Gastrocnemius medialis (tissue), 4 donors: Measurements from ENCODE around the gene TRIM8. TPM values are rescaled to one million over a fixed set of nuclear protein-coding genes. Genes with fewer than 3 reads are reported as not detected.

Source experiments
- ATAC-seq, 2 donors: fragments of 150-250 bp; one replicate each; pipeline ENCODE4 v1.9.1; 2016
- DNase-seq, 2 donors: peaks; one replicate each; pipeline ENCODE4 v3.0.0-alpha.2; 2019
- H3K27ac ChIP-seq, 4 donors: fragments of 200-600 bp; sonication (generic); 1 replicate in 1 of 4; 2 replicates in 3 of 4; pipeline ENCODE4 v1.5.1; 2016 to 2018; ENCODE audit warnings: mild to moderate bottlenecking in 2 of 4, moderate library complexity in 1 of 4
- H3K27me3 ChIP-seq, 3 donors: fragments of 200-600 bp; sonication (generic) in 2 of 3; 1 replicate in 1 of 3; 2 replicates in 2 of 3; pipeline versions ENCODE4 v1.5.1 to v1.6.0; 2016 to 2019; ENCODE audit warnings: mild to moderate bottlenecking in 1 of 3, moderate library complexity in 1 of 3
- H3K36me3 ChIP-seq, 2 donors: fragments of 200-600 bp; sonication (generic) in 1 of 2; one replicate each; pipeline ENCODE4 v1.5.1; 2017 to 2018
- H3K4me1 ChIP-seq, 2 donors: fragments of 200-600 bp; sonication (generic) in 1 of 2; one replicate each; pipeline ENCODE4 v1.5.1; 2016 to 2017; ENCODE audit warnings: mild to moderate bottlenecking in 2 of 2
- H3K4me3 ChIP-seq, 4 donors: fragments of 200-600 bp; sonication (generic) in 3 of 4; 1 replicate in 1 of 4; 2 replicates in 3 of 4; pipeline ENCODE4 v1.5.1; 2016 to 2019; ENCODE audit warnings: mild to moderate bottlenecking in 2 of 4
- H3K9me3 ChIP-seq, 3 donors: fragments of 200-600 bp; sonication (generic) in 2 of 3; 1 replicate in 1 of 3; 2 replicates in 2 of 3; pipeline ENCODE4 v1.5.1; 2016 to 2019
- CTCF ChIP-seq, 5 experiments: fragments of 450-650 bp in 3 of 5; fragments of 200-600 bp in 2 of 5; sonication (generic) in 2 of 5; IDR thresholded peaks in 4 of 5; conservative IDR thresholded peaks in 1 of 5; 1 replicate in 4 of 5; 2 replicates in 1 of 5; pipeline ENCODE4 v1.5.1; 2016 to 2019; ENCODE audit warnings: antibody characterized with exemption in 5 of 5, mild to moderate bottlenecking in 3 of 5, moderate library complexity in 3 of 5
- POLR2A ChIP-seq, 2 donors: fragments of 450-650 bp; IDR thresholded peaks; one replicate each; pipeline ENCODE4 v1.6.1; 2017; ENCODE audit warnings: antibody characterized with exemption in 2 of 2, mild to moderate bottlenecking in 2 of 2, moderate library complexity in 2 of 2
- in situ Hi-C, 4 donors: fragments of 200-750 bp; cut with MboI; loops; one replicate each; pipeline versions ENCODE4 v1.15.0 to v1.8.0; 2017; ENCODE audit warnings: low sequenced_read_pairs in 4 of 4
- intact Hi-C: fragments of 100-400 bp; cut with DNase I; formaldehyde crosslinking; loops from one replicate; pipeline ENCODE4 v1.15.1; 2023; ENCODE audit warnings: low total_unique reads
- total RNA-seq, 4 donors: library from RNA; depleted of rRNA; stranded (reverse); fragments of >200 nt; gene quantifications; one replicate each; pipeline versions ENCODE4 v1.1.0 to v1.2.3, GENCODE V29; 2016

TRIM8 gene
- total RNA-seq, 4 donors from 2014 or later, result 113 to 222 (median 138) TPM

DNA sequence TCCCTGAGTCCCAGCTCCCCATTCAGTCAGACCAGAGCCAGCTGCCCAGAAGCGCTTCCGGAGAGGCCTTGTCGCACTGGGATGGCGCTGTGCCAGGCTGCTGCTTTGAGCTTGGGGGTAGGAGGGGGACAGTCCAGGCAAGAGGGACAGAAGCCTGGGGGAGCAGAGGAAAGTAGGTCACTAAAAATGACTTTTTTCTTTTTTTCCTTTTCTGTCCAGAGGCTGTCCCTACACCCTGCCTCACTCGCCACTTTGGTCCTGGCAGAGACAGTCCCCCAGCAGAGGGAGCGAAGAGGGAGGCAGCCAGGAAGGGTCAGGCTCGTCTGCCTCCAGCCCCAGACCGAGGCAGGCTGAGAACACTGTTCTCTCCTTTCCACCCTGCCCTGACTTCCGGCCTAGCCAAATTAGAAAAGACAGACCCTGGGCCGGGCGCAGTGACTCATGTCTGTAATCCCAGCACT lies 15.8 kb upstream of the TRIM8 start:
- TF ChIP-seq CTCF (IDR thresholded peaks at IDR 0.05 in 4 of 5, conservative IDR thresholded peaks at IDR 0.05 in 1 of 5) (peak in 2 of 5 experiments; percentile 16 to 21), POLR2A (IDR thresholded peaks at IDR 0.05) (no peak)
- intact Hi-C loops, result no loop called here
- peak; percentile 32 to 37 for ATAC-seq
- peak in 1 of 2 donors; percentile 53 for DNase-seq
- Histone ChIP-seq H3K27ac (peak overlapping the region; percentile 70 to 79 (median 72)), H3K9me3 (no peaks in the 10 kb centered on the region), H3K36me3 (peaks cover 0 to 5% of the 10 kb centered on the region in 2 donors), H3K4me1 (peaks cover 46 to 53% of the 10 kb centered on the region in 2 donors), H3K27me3 (no peaks in the 10 kb centered on the region), H3K4me3 (no peak overlapping the region)
- in situ Hi-C loops, result no loop called here

GRCh38 chr10:102629661-102630614 lies 14.3 kb upstream of the TRIM8 start:
- H3K4me3 ChIP-seq, result no peak overlapping the region
- H3K9me3 ChIP-seq, result no peaks in the 10 kb centered on the region
- peaks cover 0 to 5% of the 10 kb centered on the region in 2 donors for H3K36me3 ChIP-seq
- H3K27ac ChIP-seq, result peak overlapping the region; percentile 13 to 79 (median 44)
- peaks cover 51 to 57% of the 10 kb centered on the region in 2 donors for H3K4me1 ChIP-seq
- ATAC-seq (no peak), DNase-seq (no peak)
- TF ChIP-seq CTCF (IDR thresholded peaks at IDR 0.05 in 4 of 5, conservative IDR thresholded peaks at IDR 0.05 in 1 of 5) (no peak), POLR2A (IDR thresholded peaks at IDR 0.05) (no peak)
- intact Hi-C loops, result no loop called here
- in situ Hi-C loops, result no loop called here
- no peaks in the 10 kb centered on the region for H3K27me3 ChIP-seq

- DNase-seq (no peak), ATAC-seq (no peak)
- TF ChIP-seq POLR2A (IDR thresholded peaks at IDR 0.05) (no peak), CTCF (IDR thresholded peaks at IDR 0.05 in 4 of 5, conservative IDR thresholded peaks at IDR 0.05 in 1 of 5) (no peak)
- intact Hi-C loops (no loop called here), in situ Hi-C loops (no loop called here)
- Histone ChIP-seq H3K4me3 (no peak overlapping the region), H3K27ac (peak overlapping the region in 1 of 4 donors; percentile 16), H3K36me3 (peaks cover 0 to 5% of the 10 kb centered on the region in 2 donors), H3K27me3 (no peaks in the 10 kb centered on the region), H3K9me3 (no peaks in the 10 kb centered on the region), H3K4me1 (peaks cover 51 to 54% of the 10 kb centered on the region in 2 donors)
Measured at GRCh38 chr10:102630663-102631062, 13.6 kb upstream of the TRIM8 start.

DNA sequence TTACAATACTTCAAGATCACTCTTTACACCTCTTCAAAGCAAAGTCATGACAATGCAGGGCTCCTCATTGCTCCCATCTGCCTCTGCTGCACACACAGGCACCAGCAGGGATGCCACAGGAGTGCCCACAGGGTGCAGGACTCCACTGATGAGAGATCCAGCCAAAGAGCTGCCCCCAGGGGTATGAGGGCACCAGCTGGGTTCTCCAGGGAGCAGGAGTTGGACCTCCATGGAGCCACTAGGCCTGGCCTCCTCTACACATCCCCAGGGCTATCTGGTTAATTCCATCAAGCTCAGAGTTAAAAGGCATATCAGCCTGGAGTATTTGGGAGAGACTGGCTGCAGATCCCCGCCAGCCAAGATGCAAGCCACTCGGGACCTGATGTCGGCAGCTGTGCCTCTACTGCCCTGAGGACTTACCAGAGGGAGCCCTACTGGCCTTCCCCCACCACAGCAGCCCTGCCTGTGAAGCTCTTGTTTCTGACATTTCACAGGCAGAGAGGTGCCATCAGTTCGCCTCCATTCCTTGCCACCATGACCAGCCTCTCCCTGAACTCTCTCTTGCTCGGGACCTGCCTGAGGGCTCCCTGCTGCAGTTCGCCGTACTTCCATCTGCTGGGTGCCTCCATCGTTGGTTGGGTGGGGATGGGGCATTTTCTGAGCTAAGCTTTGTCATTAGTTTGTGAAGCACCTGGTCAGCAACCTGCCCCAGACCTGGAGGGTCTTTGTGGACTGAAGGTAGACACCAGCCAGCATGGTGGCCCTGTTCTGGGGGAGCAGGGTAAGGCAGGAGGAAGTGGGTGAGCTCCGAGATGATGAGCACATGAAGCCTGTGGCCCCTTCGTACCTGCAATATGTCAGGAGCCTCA lies 12.5 kb upstream of the TRIM8 start:
- ATAC-seq, result no peak
- H3K27me3 ChIP-seq, result no peaks in the 10 kb centered on the region
- H3K4me1 ChIP-seq, result peaks cover 42 to 43% of the 10 kb centered on the region in 2 donors
- in situ Hi-C loops, result no loop called here
- H3K9me3 ChIP-seq, result no peaks in the 10 kb centered on the region
- no peak overlapping the region for H3K4me3 ChIP-seq
- TF ChIP-seq CTCF (IDR thresholded peaks at IDR 0.05 in 4 of 5, conservative IDR thresholded peaks at IDR 0.05 in 1 of 5), result no peak
- TF ChIP-seq POLR2A (IDR thresholded peaks at IDR 0.05), result no peak
- intact Hi-C loops, result no loop called here
- peak overlapping the region in 2 of 4 donors; percentile 71 for H3K27ac ChIP-seq
- peaks cover 0 to 5% of the 10 kb centered on the region in 2 donors for H3K36me3 ChIP-seq
- no peak for DNase-seq
